ENCODE results near the gene NTNG2.
A peak's percentile ranks its signal among the peaks of the same experiment; 100 is the strongest.
"Not testable (repeated sequence)": the region's sequence is repeated elsewhere in the genome, so short reads cannot be mapped to it uniquely, and the experiment has no call there.

NTNG2 gene

GRCh38 chr9:132161743-132162184 lies at the start of gene NTNG2:
NTNG2 (plus strand) TSS chr9:132162058; CDS start chr9:132166832, 4,774 bp downstream.
- DNase-seq, result no peak

- DNase-seq, result peak; percentile 27
Measured at GRCh38 chr9:132114102-132114707, 47.7 kb upstream of the NTNG2 start.

- no peak for DNase-seq
Measured at GRCh38 chr9:132116583-132116982, 45.3 kb upstream of the NTNG2 start.

- no peak for DNase-seq
Measured at GRCh38 chr9:132117694-132118093, 44.2 kb upstream of the NTNG2 start.

- DNase-seq, result no peak
Measured at GRCh38 chr9:132121021-132121420, 40.8 kb upstream of the NTNG2 start.

GRCh38 chr9:132124800-132125199 lies 37.1 kb upstream of the NTNG2 start:
- DNase-seq, result no peak

GRCh38 chr9:132125361-132125760 lies 36.5 kb upstream of the NTNG2 start:
- DNase-seq, result no peak

- no peak for DNase-seq
Measured at GRCh38 chr9:132125944-132126679, 35.7 kb upstream of the NTNG2 start.

GRCh38 chr9:132126680-132127236 lies 35.1 kb upstream of the NTNG2 start:
- DNase-seq, result no peak

- no peak for DNase-seq
Measured at GRCh38 chr9:132127888-132128534, 33.8 kb upstream of the NTNG2 start.

GRCh38 chr9:132129535-132129934 lies 32.3 kb upstream of the NTNG2 start:
- no peak for DNase-seq

- not testable (repeated sequence) for DNase-seq
Measured at GRCh38 chr9:132134085-132134484, 27.8 kb upstream of the NTNG2 start.

- no peak for DNase-seq
Measured at GRCh38 chr9:132135456-132135855, 26.4 kb upstream of the NTNG2 start.

GRCh38 chr9:132136151-132136780 lies 25.6 kb upstream of the NTNG2 start:
- DNase-seq, result no peak

GRCh38 chr9:132141344-132141947 lies 20.4 kb upstream of the NTNG2 start:
- no peak for DNase-seq

GRCh38 chr9:132141948-132142594 lies 19.8 kb upstream of the NTNG2 start:
- DNase-seq, result no peak

- DNase-seq, result no peak
Measured at GRCh38 chr9:132142924-132143323, 18.9 kb upstream of the NTNG2 start.

- no peak for DNase-seq
Measured at GRCh38 chr9:132143359-132143758, 18.5 kb upstream of the NTNG2 start.

GRCh38 chr9:132144708-132145365 lies 17.0 kb upstream of the NTNG2 start:
- peak; percentile 45 for DNase-seq

- no peak for DNase-seq
Measured at GRCh38 chr9:132146039-132146438, 15.8 kb upstream of the NTNG2 start.

- DNase-seq, result no peak
Measured at GRCh38 chr9:132146575-132146974, 15.3 kb upstream of the NTNG2 start.

- no peak for DNase-seq
Measured at GRCh38 chr9:132147331-132147730, 14.5 kb upstream of the NTNG2 start.
